ENCODE measurements around the gene CNTNAP4.
A peak's percentile ranks its signal among the peaks of the same experiment; 100 is the strongest.

Gene CNTNAP4

GRCh38 chr16:76577003-76577402, 299.8 kb downstream of the CNTNAP4 start (continued):
- no peak for TF ChIP-seq PATZ1 (CRISPR knock-in tag; IDR thresholded peaks at IDR 0.05; ENCODE audit: borderline replicate concordance)
- no peak for TF ChIP-seq ISL1 (CRISPR knock-in tag; IDR thresholded peaks at IDR 0.05)
- TF ChIP-seq TOX (CRISPR knock-in tag; IDR thresholded peaks at IDR 0.05; ENCODE audit: borderline replicate concordance): no peak

GRCh38 chr16:76579277-76579922, 302.2 kb downstream of the CNTNAP4 start:
- ATAC-seq: no peak
- TF ChIP-seq ARNTL (CRISPR knock-in tag; IDR thresholded peaks at IDR 0.05; ENCODE audit: borderline replicate concordance, low read depth): no peak
- TF ChIP-seq ISL1 (CRISPR knock-in tag; IDR thresholded peaks at IDR 0.05): no peak
- TF ChIP-seq TSHZ2 (CRISPR knock-in tag; IDR thresholded peaks at IDR 0.05): no peak
- TF ChIP-seq OSR1 (CRISPR knock-in tag; IDR thresholded peaks at IDR 0.05): no peak
- no peak for TF ChIP-seq CREB5 (CRISPR knock-in tag; IDR thresholded peaks at IDR 0.05; ENCODE audit: low read depth)
- TF ChIP-seq PPARA (CRISPR knock-in tag; IDR thresholded peaks at IDR 0.05; ENCODE audit: borderline replicate concordance): no peak
- no peak for TF ChIP-seq SNAI2 (CRISPR knock-in tag; IDR thresholded peaks at IDR 0.05)
- no peak for TF ChIP-seq TOX (CRISPR knock-in tag; IDR thresholded peaks at IDR 0.05; ENCODE audit: borderline replicate concordance)
- TF ChIP-seq TCF4 (CRISPR knock-in tag; IDR thresholded peaks at IDR 0.05; ENCODE audit: borderline replicate concordance): no peak

GRCh38 chr16:76583466-76583865, 306.3 kb downstream of the CNTNAP4 start:
- TF ChIP-seq ISL1 (CRISPR knock-in tag; IDR thresholded peaks at IDR 0.05) (peak; percentile 89), CREB5 (CRISPR knock-in tag; IDR thresholded peaks at IDR 0.05; ENCODE audit: low read depth) (no peak), ZFP30 (CRISPR knock-in tag; IDR thresholded peaks at IDR 0.05) (no peak), SNAI2 (CRISPR knock-in tag; IDR thresholded peaks at IDR 0.05) (peak; percentile 78), TOX (CRISPR knock-in tag; IDR thresholded peaks at IDR 0.05; ENCODE audit: borderline replicate concordance) (no peak), ZFP3 (CRISPR knock-in tag; IDR thresholded peaks at IDR 0.05) (0 out of 2 replicates have a peak, but pooled peaks have one; percentile 21), TSHZ2 (CRISPR knock-in tag; IDR thresholded peaks at IDR 0.05) (peak; percentile 64; the same call in 1 of the 2 replicates), TCF4 (CRISPR knock-in tag; IDR thresholded peaks at IDR 0.05; ENCODE audit: borderline replicate concordance) (peak; percentile 56; the same call in 1 of the 2 replicates), ZNF70 (CRISPR knock-in tag; IDR thresholded peaks at IDR 0.05) (no peak), PPARA (CRISPR knock-in tag; IDR thresholded peaks at IDR 0.05; ENCODE audit: borderline replicate concordance) (no peak), ZNF8 (CRISPR knock-in tag; IDR thresholded peaks at IDR 0.05) (peak; percentile 49; the same call in 1 of the 2 replicates), PATZ1 (CRISPR knock-in tag; IDR thresholded peaks at IDR 0.05; ENCODE audit: borderline replicate concordance) (no peak), ZNF565 (CRISPR knock-in tag; conservative IDR thresholded peaks at IDR 0.05; ENCODE audit: low read depth) (no peak), GLIS3 (CRISPR knock-in tag; IDR thresholded peaks at IDR 0.05) (no peak), CSDC2 (CRISPR knock-in tag; IDR thresholded peaks at IDR 0.05) (0 out of 2 replicates have a peak, but pooled peaks have one; percentile 35), ESRRG (CRISPR knock-in tag; IDR thresholded peaks at IDR 0.05) (0 out of 2 replicates have a peak, but pooled peaks have one; percentile 13)
- ATAC-seq: no peak

All from SK-N-SH treated with all-trans-retinoic acid at 6 μM for 48 hours (cell line).